ENCODE data around the gene SATL1. TPM values are rescaled to one million over a fixed set of nuclear protein-coding genes. Genes with fewer than 3 reads are reported as not detected.

SATL1 gene
- total RNA-seq, 1 experiment from 2014 or later = 0.45 TPM

DNA sequence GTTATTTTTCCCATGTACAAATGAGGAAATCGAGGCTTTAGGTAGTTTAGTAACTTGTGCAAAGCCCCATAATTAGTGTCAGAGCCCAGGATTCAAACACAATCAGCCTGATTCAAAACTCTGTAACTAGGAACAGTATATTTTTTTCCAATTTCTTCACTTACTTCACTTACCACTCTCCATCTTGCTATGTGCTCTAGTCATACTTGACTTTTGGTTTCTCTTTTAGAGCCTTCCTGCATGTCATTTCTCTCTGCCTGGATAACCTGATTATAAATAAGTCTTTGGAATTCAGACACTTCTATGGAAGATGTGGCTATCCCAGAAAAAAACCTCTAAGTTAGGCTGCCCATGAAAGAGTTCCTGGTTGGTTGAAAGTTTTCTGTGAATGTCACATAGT is 22.2 kb downstream of the SATL1 start:
- ChIA-PET CTCF (no interaction called here), POLR2A (no interaction called here)
- intact Hi-C loops (cut with micrococcal nuclease; ENCODE audit: unreplicated experiment) = no loop called here
- TF ChIP-seq, protein P1, sequence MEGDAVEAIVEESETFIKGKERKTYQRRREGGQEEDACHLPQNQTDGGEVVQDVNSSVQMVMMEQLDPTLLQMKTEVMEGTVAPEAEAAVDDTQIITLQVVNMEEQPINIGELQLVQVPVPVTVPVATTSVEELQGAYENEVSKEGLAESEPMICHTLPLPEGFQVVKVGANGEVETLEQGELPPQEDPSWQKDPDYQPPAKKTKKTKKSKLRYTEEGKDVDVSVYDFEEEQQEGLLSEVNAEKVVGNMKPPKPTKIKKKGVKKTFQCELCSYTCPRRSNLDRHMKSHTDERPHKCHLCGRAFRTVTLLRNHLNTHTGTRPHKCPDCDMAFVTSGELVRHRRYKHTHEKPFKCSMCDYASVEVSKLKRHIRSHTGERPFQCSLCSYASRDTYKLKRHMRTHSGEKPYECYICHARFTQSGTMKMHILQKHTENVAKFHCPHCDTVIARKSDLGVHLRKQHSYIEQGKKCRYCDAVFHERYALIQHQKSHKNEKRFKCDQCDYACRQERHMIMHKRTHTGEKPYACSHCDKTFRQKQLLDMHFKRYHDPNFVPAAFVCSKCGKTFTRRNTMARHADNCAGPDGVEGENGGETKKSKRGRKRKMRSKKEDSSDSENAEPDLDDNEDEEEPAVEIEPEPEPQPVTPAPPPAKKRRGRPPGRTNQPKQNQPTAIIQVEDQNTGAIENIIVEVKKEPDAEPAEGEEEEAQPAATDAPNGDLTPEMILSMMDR (IDR thresholded peaks at IDR 0.05; ENCODE audit: insufficient read depth in 1 of 2, low read depth in 1 of 2, low read length in 1 of 2, severe bottlenecking in 1 of 2, unreplicated experiment in 1 of 2) = no peak
- H3K4me1 ChIP-seq = no peaks in the 10 kb centered on the region
- H3K27me3 Mint-ChIP-seq (ENCODE audit: insufficient read depth, unreplicated experiment) = no peaks in the 10 kb centered on the region
- no peak overlapping the region for H3K4me3 Mint-ChIP-seq (ENCODE audit: unreplicated experiment)
- H3K9me3 Mint-ChIP-seq (ENCODE audit: unreplicated experiment) = no peaks in the 10 kb centered on the region
- H3K36me3 Mint-ChIP-seq (ENCODE audit: insufficient read depth, unreplicated experiment) = no peaks in the 10 kb centered on the region
- H3K27me3 ChIP-seq (replicated peaks; ENCODE audit: control insufficient read depth, insufficient read depth, low read length) = no peaks in the 10 kb centered on the region
- no TSS peak for BruUV-seq (replicated peaks)
- no peak for DNase-seq
- H3K9me3 ChIP-seq = no peaks in the 10 kb centered on the region
- H3K4me1 Mint-ChIP-seq (ENCODE audit: low read depth, unreplicated experiment) = no peaks in the 10 kb centered on the region
- H3K27ac Mint-ChIP-seq (ENCODE audit: unreplicated experiment) = no peak overlapping the region
- no peak overlapping the region for H3K4me3 ChIP-seq (ENCODE audit: low read depth, low read length)
- no peaks in the 10 kb centered on the region for H3K36me3 ChIP-seq (ENCODE audit: control insufficient read depth, insufficient read depth, low read length)

DNA sequence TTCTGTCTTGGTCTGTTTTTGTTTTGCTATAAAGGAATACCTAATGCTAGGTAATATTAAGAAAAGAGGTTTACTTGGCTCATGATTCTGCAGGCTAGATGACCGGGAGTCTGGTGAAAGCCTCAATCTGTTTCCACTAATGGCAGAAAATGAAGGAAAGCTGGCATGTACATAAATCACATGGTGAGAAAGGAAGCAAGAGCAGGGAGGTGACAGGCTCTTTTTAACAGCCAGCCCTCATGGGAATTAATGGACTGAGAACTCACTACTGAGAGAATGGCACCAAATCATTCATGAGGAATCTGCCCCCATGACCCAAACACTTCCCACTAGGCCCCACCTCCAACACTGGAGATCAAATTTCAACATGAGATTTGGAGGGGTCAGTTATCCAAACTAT is 27.6 kb downstream of the SATL1 start:
- Mint-ChIP-seq H3K4me3 (ENCODE audit: unreplicated experiment) (no peak overlapping the region), H3K36me3 (ENCODE audit: insufficient read depth, unreplicated experiment) (no peaks in the 10 kb centered on the region), H3K9me3 (ENCODE audit: unreplicated experiment) (no peaks in the 10 kb centered on the region), H3K4me1 (ENCODE audit: low read depth, unreplicated experiment) (no peaks in the 10 kb centered on the region), H3K27me3 (ENCODE audit: insufficient read depth, unreplicated experiment) (no peaks in the 10 kb centered on the region), H3K27ac (ENCODE audit: unreplicated experiment) (no peak overlapping the region)
- no peaks in the 10 kb centered on the region for H3K9me3 ChIP-seq
- H3K4me1 ChIP-seq = no peaks in the 10 kb centered on the region
- ChIA-PET POLR2A (no interaction called here), CTCF (no interaction called here)
- no peak for DNase-seq
- no peak overlapping the region for H3K4me3 ChIP-seq (ENCODE audit: low read depth, low read length)
- TF ChIP-seq, protein P1 (IDR thresholded peaks at IDR 0.05; ENCODE audit: insufficient read depth in 1 of 2, low read depth in 1 of 2, low read length in 1 of 2, severe bottlenecking in 1 of 2, unreplicated experiment in 1 of 2) = no peak
- H3K27me3 ChIP-seq (replicated peaks; ENCODE audit: control insufficient read depth, insufficient read depth, low read length) = no peaks in the 10 kb centered on the region
- intact Hi-C loops (cut with micrococcal nuclease; ENCODE audit: unreplicated experiment) = no loop called here
- no TSS peak for BruUV-seq (replicated peaks)
- no peaks in the 10 kb centered on the region for H3K36me3 ChIP-seq (ENCODE audit: control insufficient read depth, insufficient read depth, low read length)

DNA sequence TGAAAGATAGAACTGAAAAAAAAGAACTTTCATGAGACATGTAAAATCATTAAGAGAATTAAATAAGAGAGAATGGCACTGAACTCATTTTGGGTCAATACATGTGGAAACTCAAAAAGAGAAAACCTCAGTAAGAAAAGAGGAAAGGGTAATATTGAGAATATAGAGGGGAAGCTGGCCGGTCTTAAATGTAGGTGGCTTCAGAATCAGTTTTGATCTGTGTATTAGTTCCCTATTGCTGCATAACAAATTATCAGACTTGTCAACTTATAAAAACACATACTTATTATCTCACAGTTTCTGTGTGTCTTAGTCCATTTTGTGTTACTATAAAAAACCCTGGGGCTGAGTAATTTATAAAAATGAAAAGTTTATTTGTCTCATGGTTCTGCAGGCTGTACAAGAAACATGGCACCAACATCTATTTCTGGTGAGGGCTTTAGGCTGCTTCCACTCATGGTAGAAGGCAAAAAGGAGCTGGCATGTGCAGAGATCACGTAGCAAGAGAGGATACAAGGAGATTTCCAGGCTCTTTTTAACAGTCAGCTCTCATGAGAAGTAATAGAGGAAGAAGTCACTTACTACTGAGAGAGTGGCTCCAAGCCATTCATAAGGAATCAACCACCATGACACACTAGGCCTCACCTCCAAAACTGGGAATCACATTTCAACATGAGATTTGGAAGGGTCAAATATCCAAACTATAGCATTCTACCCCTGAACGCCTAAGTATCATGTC is 29.6 kb downstream of the SATL1 start:
- no peaks in the 10 kb centered on the region for H3K9me3 ChIP-seq
- Mint-ChIP-seq H3K4me3 (ENCODE audit: unreplicated experiment) (no peak overlapping the region), H3K9me3 (ENCODE audit: unreplicated experiment) (peaks cover 11% of the 10 kb centered on the region), H3K4me1 (ENCODE audit: low read depth, unreplicated experiment) (no peaks in the 10 kb centered on the region), H3K27me3 (ENCODE audit: insufficient read depth, unreplicated experiment) (no peaks in the 10 kb centered on the region), H3K27ac (ENCODE audit: unreplicated experiment) (no peak overlapping the region), H3K36me3 (ENCODE audit: insufficient read depth, unreplicated experiment) (no peaks in the 10 kb centered on the region)
- H3K4me1 ChIP-seq = no peaks in the 10 kb centered on the region
- TF ChIP-seq, protein P1 (IDR thresholded peaks at IDR 0.05; ENCODE audit: insufficient read depth in 1 of 2, low read depth in 1 of 2, low read length in 1 of 2, severe bottlenecking in 1 of 2, unreplicated experiment in 1 of 2) = no peak
- no peaks in the 10 kb centered on the region for H3K27me3 ChIP-seq (replicated peaks; ENCODE audit: control insufficient read depth, insufficient read depth, low read length)
- ChIA-PET POLR2A (no interaction called here), CTCF (no interaction called here)
- BruUV-seq (replicated peaks) = no TSS peak
- H3K36me3 ChIP-seq (ENCODE audit: control insufficient read depth, insufficient read depth, low read length) = no peaks in the 10 kb centered on the region
- intact Hi-C loops (cut with micrococcal nuclease; ENCODE audit: unreplicated experiment) = no loop called here
- no peak for DNase-seq
- no peak overlapping the region for H3K4me3 ChIP-seq (ENCODE audit: low read depth, low read length)
